GM23338 (cell line): ENCODE results near the gene PARP3. TPM values are rescaled to one million over a fixed set of nuclear protein-coding genes. Genes with fewer than 3 reads are reported as not detected.

Source experiments
- ATAC-seq: fragments of 200-7000 bp; cut with Tn5 transposase; 3 replicates; pipeline ENCODE4 v1.9.1; 2020
- DNase-seq: peaks from one replicate; pipeline ENCODE4 v3.0.0-alpha.2; 2015; ENCODE audit warnings: low spot score
- H2AFZ ChIP-seq: fragments of 200-600 bp; sonication (generic); 2 replicates; pipeline ENCODE4 v1.8.0; 2016; ENCODE audit warnings: antibody characterized with exemption, mild to moderate bottlenecking, moderate library complexity
- H3F3A ChIP-seq: fragments of 200-600 bp; sonication (generic); replicated peaks from 2 replicates; pipeline ENCODE4 v1.8.0; 2017; ENCODE audit warnings: antibody characterized with exemption, mixed run types, low read depth
- H3K27ac ChIP-seq: fragments of 200-600 bp; sonication (generic); 2 replicates; pipeline ENCODE4 v1.6.1; 2016; ENCODE audit warnings: low read depth
- H3K27me3 ChIP-seq: fragments of 200-600 bp; sonication (generic); 2 replicates; pipeline ENCODE4 v1.8.0; 2016; ENCODE audit warnings: mild to moderate bottlenecking, mixed run types, moderate library complexity; ENCODE audit not compliant: insufficient read depth
- H3K36me3 ChIP-seq: fragments of 200-600 bp; sonication (generic); 2 replicates; pipeline ENCODE4 v1.8.0; 2016; ENCODE audit warnings: mild to moderate bottlenecking; ENCODE audit not compliant: insufficient read depth
- H3K4me1 ChIP-seq: fragments of 200-600 bp; sonication (generic); 2 replicates; pipeline ENCODE4 v1.8.0; 2016; ENCODE audit warnings: mild to moderate bottlenecking, moderate library complexity; ENCODE audit not compliant: insufficient read depth
- H3K4me2 ChIP-seq: fragments of 200-600 bp; sonication (generic); 2 replicates; pipeline ENCODE4 v1.7.1; 2017; ENCODE audit warnings: mixed run types
- H3K4me3 ChIP-seq: fragments of 200-600 bp; sonication (generic); 2 replicates; pipeline ENCODE4 v1.6.1; 2016; ENCODE audit warnings: mixed run types
- H3K79me2 ChIP-seq: fragments of 200-600 bp; sonication (generic); replicated peaks from 2 replicates; pipeline ENCODE4 v1.8.0; 2017; ENCODE audit warnings: mild to moderate bottlenecking; ENCODE audit not compliant: insufficient read depth
- H3K9me2 ChIP-seq: fragments of 200-600 bp; sonication (generic); 2 replicates; pipeline ENCODE4 v1.8.0; 2017; ENCODE audit not compliant: insufficient read depth
- H4K20me1 ChIP-seq: fragments of 200-600 bp; sonication (generic); replicated peaks from 2 replicates; pipeline ENCODE4 v1.8.0; 2017; ENCODE audit warnings: mild to moderate bottlenecking; ENCODE audit not compliant: insufficient read depth
- H3K27ac Mint-ChIP-seq: 2 replicates; pipeline ENCODE4 v1.8.0; 2020; ENCODE audit warnings: inconsistent platforms, mild to moderate bottlenecking, moderate library complexity, mixed read lengths
- H3K27me3 Mint-ChIP-seq: 3 replicates; pipeline ENCODE4 v1.8.0; 2022; ENCODE audit warnings: low read depth, mild to moderate bottlenecking, moderate library complexity, mixed read lengths, inconsistent platforms; ENCODE audit not compliant: insufficient read depth, poor library complexity
- H3K36me3 Mint-ChIP-seq: 3 replicates; pipeline ENCODE4 v1.8.0; 2021; ENCODE audit warnings: low read depth, mild to moderate bottlenecking, inconsistent platforms, moderate library complexity, mixed read lengths
- H3K4me1 Mint-ChIP-seq: 3 replicates; pipeline ENCODE4 v1.8.0; 2020; ENCODE audit warnings: mild to moderate bottlenecking, inconsistent platforms, mixed read lengths
- H3K4me3 Mint-ChIP-seq: 3 replicates; pipeline ENCODE4 v1.8.0; 2021; ENCODE audit warnings: moderate library complexity, mild to moderate bottlenecking, inconsistent platforms, mixed read lengths
- H3K9me3 Mint-ChIP-seq: 3 replicates; pipeline ENCODE4 v1.8.0; 2020; ENCODE audit warnings: moderate library complexity, mild to moderate bottlenecking, inconsistent platforms, mixed read lengths
- ETS1 ChIP-seq: IDR thresholded peaks from 2 replicates; pipeline ENCODE4 v1.6.1; 2016; ENCODE audit warnings: antibody characterized with exemption
- EZH2phosphoT487 ChIP-seq: fragments of 200-600 bp; sonication (generic); IDR thresholded peaks from one replicate; pipeline ENCODE4 v1.8.1; 2018; ENCODE audit warnings: antibody characterized with exemption; ENCODE audit not compliant: unreplicated experiment
- JUNB ChIP-seq: IDR thresholded peaks from one replicate; pipeline ENCODE4 v1.6.1; 2016; ENCODE audit warnings: antibody characterized with exemption; ENCODE audit not compliant: unreplicated experiment
- STAT1 ChIP-seq: IDR thresholded peaks from one replicate; pipeline ENCODE4 v1.6.1; 2016; ENCODE audit warnings: antibody characterized with exemption; ENCODE audit not compliant: unreplicated experiment
- ZNF114 ChIP-seq: fragments of 250-450 bp; sonication (Bioruptor Pico); IDR thresholded peaks from 2 replicates; pipeline ENCODE4 v1.5.0; 2020; ENCODE audit warnings: mild to moderate bottlenecking, moderate library complexity
- polyA plus RNA-seq: library from polyadenylated mRNA; unstranded; fragments of >200 nt; fragmentation: Nextera tagmentation; extraction: Ambion mirVana; gene quantifications from 2 replicates; pipeline ENCODE4 v1.2.1, GENCODE V29; 2016
- total RNA-seq: library from RNA; depleted of rRNA; stranded (reverse); fragments of >200 nt; shearing (Covaris generic); gene quantifications from 2 replicates; pipeline ENCODE4 v1.2.3, GENCODE V29; 2014
- TF ChIP-seq, protein P1 (sequence below): IDR thresholded peaks from one replicate; pipeline ENCODE4 v1.6.1; 2018; ENCODE audit warnings: antibody characterized with exemption; ENCODE audit not compliant: unreplicated experiment
- TF ChIP-seq, protein P2 (sequence below), 2 experiments: fragments of 200-600 bp in 1 of 2; sonication (generic) in 1 of 2; conservative IDR thresholded peaks; 2 replicates each; pipeline versions ENCODE4 v1.5.1 to v1.6.1; 2016 to 2017; ENCODE audit warnings: antibody characterized with exemption in 2 of 2, low read depth in 2 of 2, mild to moderate bottlenecking in 2 of 2, moderate library complexity in 1 of 2

PARP3 gene
- total and polyA plus RNA-seq, 2 experiments from 2014 or later: 0.76 to 1.1 TPM

- H3K4me3 Mint-ChIP-seq: no peak overlapping the region
Observed at GRCh38 chr3:51962854-51963530, 20.8 kb downstream of the PARP3 start.

More at GRCh38 chr3:51962854-51963530, 20.8 kb downstream of the PARP3 start:
- H3K79me2 ChIP-seq: no peaks in the 10 kb centered on the region
- DNase-seq (no peak), ATAC-seq (no peak)
- no peaks in the 10 kb centered on the region for H3K36me3 ChIP-seq
- H3K36me3 Mint-ChIP-seq: peaks cover 7% of the 10 kb centered on the region; the same call in 2 of the 3 replicates
- no peaks in the 10 kb centered on the region for H4K20me1 ChIP-seq
- H3K27me3 Mint-ChIP-seq: peaks cover 33% of the 10 kb centered on the region
- H3K9me3 Mint-ChIP-seq: no peaks in the 10 kb centered on the region; the same call in 2 of the 3 replicates
- 0 out of 2 replicates have a peak, but pooled peaks cover 2% of the 10 kb centered on the region for H3F3A ChIP-seq
- H3K4me1 ChIP-seq: peaks cover 21% of the 10 kb centered on the region; the same call in 1 of the 2 replicates
- peaks cover 34% of the 10 kb centered on the region for H3K4me1 Mint-ChIP-seq
- H2AFZ ChIP-seq: no peak overlapping the region
- H3K4me2 ChIP-seq: no peak overlapping the region
- no peak for TF ChIP-seq EZH2phosphoT487
- TF ChIP-seq, protein P1, sequence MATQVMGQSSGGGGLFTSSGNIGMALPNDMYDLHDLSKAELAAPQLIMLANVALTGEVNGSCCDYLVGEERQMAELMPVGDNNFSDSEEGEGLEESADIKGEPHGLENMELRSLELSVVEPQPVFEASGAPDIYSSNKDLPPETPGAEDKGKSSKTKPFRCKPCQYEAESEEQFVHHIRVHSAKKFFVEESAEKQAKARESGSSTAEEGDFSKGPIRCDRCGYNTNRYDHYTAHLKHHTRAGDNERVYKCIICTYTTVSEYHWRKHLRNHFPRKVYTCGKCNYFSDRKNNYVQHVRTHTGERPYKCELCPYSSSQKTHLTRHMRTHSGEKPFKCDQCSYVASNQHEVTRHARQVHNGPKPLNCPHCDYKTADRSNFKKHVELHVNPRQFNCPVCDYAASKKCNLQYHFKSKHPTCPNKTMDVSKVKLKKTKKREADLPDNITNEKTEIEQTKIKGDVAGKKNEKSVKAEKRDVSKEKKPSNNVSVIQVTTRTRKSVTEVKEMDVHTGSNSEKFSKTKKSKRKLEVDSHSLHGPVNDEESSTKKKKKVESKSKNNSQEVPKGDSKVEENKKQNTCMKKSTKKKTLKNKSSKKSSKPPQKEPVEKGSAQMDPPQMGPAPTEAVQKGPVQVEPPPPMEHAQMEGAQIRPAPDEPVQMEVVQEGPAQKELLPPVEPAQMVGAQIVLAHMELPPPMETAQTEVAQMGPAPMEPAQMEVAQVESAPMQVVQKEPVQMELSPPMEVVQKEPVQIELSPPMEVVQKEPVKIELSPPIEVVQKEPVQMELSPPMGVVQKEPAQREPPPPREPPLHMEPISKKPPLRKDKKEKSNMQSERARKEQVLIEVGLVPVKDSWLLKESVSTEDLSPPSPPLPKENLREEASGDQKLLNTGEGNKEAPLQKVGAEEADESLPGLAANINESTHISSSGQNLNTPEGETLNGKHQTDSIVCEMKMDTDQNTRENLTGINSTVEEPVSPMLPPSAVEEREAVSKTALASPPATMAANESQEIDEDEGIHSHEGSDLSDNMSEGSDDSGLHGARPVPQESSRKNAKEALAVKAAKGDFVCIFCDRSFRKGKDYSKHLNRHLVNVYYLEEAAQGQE: no peak
- no peak for TF ChIP-seq ETS1
- TF ChIP-seq, protein P2, sequence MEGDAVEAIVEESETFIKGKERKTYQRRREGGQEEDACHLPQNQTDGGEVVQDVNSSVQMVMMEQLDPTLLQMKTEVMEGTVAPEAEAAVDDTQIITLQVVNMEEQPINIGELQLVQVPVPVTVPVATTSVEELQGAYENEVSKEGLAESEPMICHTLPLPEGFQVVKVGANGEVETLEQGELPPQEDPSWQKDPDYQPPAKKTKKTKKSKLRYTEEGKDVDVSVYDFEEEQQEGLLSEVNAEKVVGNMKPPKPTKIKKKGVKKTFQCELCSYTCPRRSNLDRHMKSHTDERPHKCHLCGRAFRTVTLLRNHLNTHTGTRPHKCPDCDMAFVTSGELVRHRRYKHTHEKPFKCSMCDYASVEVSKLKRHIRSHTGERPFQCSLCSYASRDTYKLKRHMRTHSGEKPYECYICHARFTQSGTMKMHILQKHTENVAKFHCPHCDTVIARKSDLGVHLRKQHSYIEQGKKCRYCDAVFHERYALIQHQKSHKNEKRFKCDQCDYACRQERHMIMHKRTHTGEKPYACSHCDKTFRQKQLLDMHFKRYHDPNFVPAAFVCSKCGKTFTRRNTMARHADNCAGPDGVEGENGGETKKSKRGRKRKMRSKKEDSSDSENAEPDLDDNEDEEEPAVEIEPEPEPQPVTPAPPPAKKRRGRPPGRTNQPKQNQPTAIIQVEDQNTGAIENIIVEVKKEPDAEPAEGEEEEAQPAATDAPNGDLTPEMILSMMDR (conservative IDR thresholded peaks at IDR 0.05; ENCODE audit: low read depth in 2 of 2): no peak
- TF ChIP-seq STAT1: no peak
- no peak for TF ChIP-seq JUNB
- TF ChIP-seq ZNF114 (CRISPR knock-in tag): no peak
- no peak overlapping the region for H3K27ac ChIP-seq
- H3K9me2 ChIP-seq: no peaks in the 10 kb centered on the region
- no peak overlapping the region for H3K4me3 ChIP-seq
- no peak overlapping the region for H3K27ac Mint-ChIP-seq
- H3K27me3 ChIP-seq: peaks cover 9% of the 10 kb centered on the region; the same call in 1 of the 2 replicates
